GM18520 (cell line): ENCODE measurements around the gene NRN1L.

Source experiments
- ATAC-seq: cut with Tn5 transposase; IDR thresholded peaks from one replicate; pipeline ENCODE4 v1.9.1; 2021; ENCODE audit not compliant: unreplicated experiment

NRN1L gene

GRCh38 chr16:67915831-67916723, 31.4 kb downstream of the NRN1L start:
- ATAC-seq = no peak

GRCh38 chr16:67917140-67917851, 32.6 kb downstream of the NRN1L start:
- no peak for ATAC-seq

- no peak for ATAC-seq
Measured at GRCh38 chr16:67917852-67918236, 33.2 kb downstream of the NRN1L start.

GRCh38 chr16:67919622-67920221, 35.0 kb downstream of the NRN1L start:
- no peak for ATAC-seq

- ATAC-seq = no peak
Measured at GRCh38 chr16:67922221-67922620, 37.5 kb downstream of the NRN1L start.

GRCh38 chr16:67922740-67923139, 38.1 kb downstream of the NRN1L start:
- no peak for ATAC-seq

GRCh38 chr16:67923414-67924116, 38.9 kb downstream of the NRN1L start:
- no peak for ATAC-seq

GRCh38 chr16:67924140-67924906, 39.6 kb downstream of the NRN1L start:
- no peak for ATAC-seq

- ATAC-seq = no peak
Measured at GRCh38 chr16:67926181-67926750, 41.6 kb downstream of the NRN1L start.

- ATAC-seq = no peak
Measured at GRCh38 chr16:67927131-67927941, 42.7 kb downstream of the NRN1L start.

GRCh38 chr16:67928147-67928546, 43.5 kb downstream of the NRN1L start:
- ATAC-seq = no peak

- no peak for ATAC-seq
Measured at GRCh38 chr16:67928561-67929364, 44.1 kb downstream of the NRN1L start.

- no peak for ATAC-seq
Measured at GRCh38 chr16:67930191-67930590, 45.5 kb downstream of the NRN1L start.

GRCh38 chr16:67930678-67931211, 46.1 kb downstream of the NRN1L start:
- ATAC-seq = no peak

- ATAC-seq = no peak
Measured at GRCh38 chr16:67931712-67932461, 47.2 kb downstream of the NRN1L start, which contains the start of gene CTRL. CTRL (minus strand) TSS chr16:67931862; CDS start chr16:67931852, 10 bp downstream.

- no peak for ATAC-seq
Measured at GRCh38 chr16:67932462-67932840, 47.8 kb downstream of the NRN1L start.

- ATAC-seq = no peak
Measured at GRCh38 chr16:67933805-67934204, 49.1 kb downstream of the NRN1L start.
